NCI-H2227 (cell line): ENCODE measurements around the gene YY2.
"Not testable (repeated sequence)": the region's sequence is repeated elsewhere in the genome, so short reads cannot be mapped to it uniquely, and the experiment has no call there.

Experiments
- DNase-seq: peaks from one replicate; lab custom pipeline; 2025; ENCODE audit not compliant: unreplicated experiment; lab: John Stamatoyannopoulos, UW

Gene YY2

GRCh38 chrX:21855937-21856415 lies at the start of gene YY2:
TSS of gene YY2 (plus strand) at chrX:21855987. CDS start at chrX:21856485, 498 bp downstream.
- DNase-seq = no peak

DNA sequence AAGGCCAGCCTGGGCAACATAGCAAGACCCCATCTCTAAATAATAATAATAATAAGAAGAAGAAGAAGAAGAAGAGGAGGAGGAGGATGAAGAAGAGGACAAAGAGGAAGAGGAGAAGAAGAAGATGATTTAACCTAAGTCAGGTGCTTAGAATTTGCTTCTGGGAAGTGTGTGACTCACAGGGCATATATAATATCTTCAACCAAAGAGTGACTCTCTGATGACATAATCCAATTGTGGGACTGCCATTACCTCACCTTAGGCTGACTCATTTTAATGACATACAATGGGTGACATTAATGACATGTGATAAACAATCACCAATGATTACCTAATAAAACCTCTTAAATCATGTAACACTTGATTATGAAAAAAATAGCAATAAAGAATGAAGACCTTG lies 49.1 kb upstream of the YY2 start:
- DNase-seq = no peak

GRCh38 chrX:21811832-21812231 lies 44.0 kb upstream of the YY2 start:
- DNase-seq = no peak

DNA sequence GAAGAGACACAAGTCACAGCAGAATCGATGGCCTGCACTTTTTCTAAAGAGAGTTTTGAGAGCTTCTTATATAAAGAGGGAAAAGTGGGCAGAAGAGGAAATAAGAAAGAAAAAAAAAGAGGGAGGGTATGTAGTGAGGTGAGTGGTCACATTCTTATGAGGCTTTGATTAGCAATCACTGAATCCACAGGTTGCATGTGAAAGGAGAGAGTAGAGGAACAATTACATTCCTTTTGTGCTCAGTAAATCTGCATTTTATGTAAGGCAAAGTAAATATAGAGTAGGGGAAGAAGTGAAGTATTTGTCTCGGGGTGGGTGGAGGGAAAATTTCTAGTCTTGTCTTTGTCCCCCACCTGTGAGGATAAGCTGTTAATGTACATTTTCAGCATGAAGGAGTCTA lies 43.2 kb upstream of the YY2 start:
- no peak for DNase-seq

DNA sequence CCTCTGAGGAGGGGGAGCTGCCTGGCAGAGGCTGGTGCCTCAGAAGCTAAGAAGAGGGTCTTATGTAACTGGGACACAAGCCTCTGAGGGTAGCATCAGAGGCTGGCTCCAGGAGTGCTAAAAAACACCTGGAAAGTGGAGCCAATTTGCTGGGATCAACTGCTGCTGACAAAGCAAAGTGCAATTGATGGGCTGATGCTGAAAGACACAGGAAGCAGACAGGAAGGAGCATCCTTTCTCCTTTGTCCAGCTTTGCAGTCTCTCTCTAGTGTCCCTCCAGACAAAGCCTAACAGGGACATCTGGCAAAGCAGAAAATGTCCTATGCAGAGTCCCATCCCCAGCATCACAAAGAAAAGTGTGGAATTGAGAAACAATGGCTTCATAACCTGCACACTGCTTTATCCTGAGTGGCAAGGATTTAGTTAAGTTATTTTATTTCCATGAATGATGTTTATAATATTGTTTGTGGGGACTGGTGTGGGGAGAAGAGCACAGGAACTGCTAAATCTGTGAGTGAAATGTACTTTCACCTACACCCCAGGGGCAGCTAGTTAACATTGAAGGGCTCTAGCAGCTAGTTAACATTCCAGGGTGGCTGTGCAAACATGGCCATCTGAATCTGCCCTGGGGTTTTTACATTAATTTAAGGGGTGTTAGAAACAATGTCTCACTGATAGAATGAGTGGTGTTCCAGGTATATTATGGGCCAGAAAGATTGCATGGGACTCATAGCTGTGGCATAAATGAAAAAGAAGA lies 42.0 kb upstream of the YY2 start:
- no peak for DNase-seq

GRCh38 chrX:21816136-21816535 lies 39.7 kb upstream of the YY2 start:
- no peak for DNase-seq

GRCh38 chrX:21820170-21820569 lies 35.6 kb upstream of the YY2 start:
- not testable (repeated sequence) for DNase-seq

- DNase-seq = no peak
Measured at GRCh38 chrX:21821875-21822274, 33.9 kb upstream of the YY2 start.

DNA sequence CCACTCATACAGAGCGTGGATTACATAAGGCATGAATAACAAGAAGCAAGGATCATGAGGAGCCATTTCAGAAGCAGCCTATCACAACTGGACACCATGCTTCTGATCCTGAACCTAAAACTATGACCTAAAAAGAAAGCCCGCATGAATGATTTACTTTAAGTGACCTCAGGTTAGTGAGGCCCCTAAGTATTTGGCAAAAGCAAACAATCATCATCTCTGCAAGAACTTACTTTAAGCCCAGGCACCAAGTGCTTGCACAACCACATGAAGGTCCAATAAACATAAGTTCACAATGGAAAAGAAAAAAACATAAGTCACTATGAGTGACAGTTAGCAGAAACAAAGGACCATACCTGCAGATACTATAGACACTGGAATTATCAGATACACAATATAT lies 24.3 kb upstream of the YY2 start:
- DNase-seq = no peak

DNA sequence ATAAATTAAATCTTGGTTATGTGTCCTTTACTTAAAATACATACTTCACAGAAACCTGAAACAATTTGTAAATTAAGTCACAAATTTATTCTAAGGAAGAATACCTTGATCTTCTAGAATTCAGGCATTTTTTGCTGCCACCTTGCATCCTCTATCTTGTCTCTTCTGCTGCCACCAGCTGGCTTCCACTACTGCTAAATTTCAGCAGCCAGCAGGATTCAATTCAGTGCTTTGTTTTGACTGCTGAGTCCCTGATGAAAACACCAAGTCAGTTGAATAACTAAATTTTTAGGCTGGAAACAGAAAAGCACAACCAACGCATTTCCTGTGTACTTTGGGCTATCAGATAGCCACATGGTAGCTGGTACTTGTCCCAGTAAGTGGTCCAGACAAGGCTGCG lies 18.7 kb upstream of the YY2 start:
- no peak for DNase-seq

- peak; percentile 67 for DNase-seq
Measured at GRCh38 chrX:21838937-21839333, 16.9 kb upstream of the YY2 start.

- peak; percentile 95 for DNase-seq
Measured at GRCh38 chrX:21839334-21840192, 16.2 kb upstream of the YY2 start, which contains the start of gene MBTPS2. TSS of gene MBTPS2 (plus strand) at chrX:21839617. CDS start at chrX:21839735, 118 bp downstream.

DNA sequence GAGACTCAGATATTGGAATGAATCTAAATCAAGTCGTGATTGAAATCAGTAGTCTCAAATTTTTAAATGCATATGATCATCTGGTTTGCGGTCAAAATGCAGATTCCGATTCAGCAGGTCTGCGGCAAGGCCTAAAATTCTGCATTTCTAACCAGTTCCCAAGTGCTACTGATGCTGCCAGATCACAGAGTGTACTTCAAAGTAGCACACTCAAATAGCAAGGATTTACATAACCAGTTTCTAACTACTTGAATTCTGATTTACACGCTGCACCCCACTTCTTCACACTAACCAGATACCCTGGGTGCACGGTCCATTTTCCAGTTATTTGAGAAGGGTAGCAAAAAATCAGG lies 15.6 kb upstream of the YY2 start:
- peak; percentile 31 for DNase-seq

- no peak for DNase-seq
Measured at GRCh38 chrX:21843179-21843578, 12.6 kb upstream of the YY2 start.

GRCh38 chrX:21845096-21845495 lies 10.7 kb upstream of the YY2 start:
- DNase-seq = no peak

DNA sequence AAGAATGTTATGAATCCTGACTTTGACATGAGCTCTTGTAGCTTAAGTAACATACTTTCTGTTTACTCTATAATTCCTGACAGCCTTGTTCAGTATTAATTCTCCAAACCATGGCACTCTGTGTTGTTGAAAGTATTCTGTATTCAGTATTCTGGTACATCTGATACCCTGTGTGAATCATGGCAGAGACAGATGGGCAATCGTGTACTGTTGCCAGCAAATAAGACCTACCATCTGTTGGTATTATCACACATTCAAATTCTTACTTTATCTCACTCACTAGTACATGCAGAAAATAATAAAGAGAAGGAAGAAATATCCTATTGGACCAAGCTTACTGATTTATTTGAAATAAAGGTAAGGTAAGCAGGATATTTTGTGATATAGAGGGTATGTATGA lies 8.4 kb upstream of the YY2 start:
- no peak for DNase-seq

DNA sequence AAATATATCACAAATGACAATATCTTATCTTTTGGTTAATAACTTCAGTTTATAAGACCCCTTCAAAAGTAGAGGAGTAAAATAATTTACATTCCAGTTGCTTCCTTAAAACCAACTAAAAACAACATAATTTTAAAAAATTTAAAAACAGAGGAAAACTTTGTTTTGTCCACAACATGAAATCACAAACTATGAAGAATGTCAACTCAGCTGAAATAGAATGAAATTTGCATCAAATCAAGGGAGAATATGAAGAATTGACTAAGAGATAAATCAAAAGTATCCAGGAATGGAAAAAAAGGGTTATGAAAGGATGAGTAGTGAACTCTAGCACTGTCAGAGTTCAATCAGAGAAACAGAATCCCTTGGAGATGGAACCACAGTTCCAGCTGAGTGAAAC lies 2.2 kb upstream of the YY2 start:
- DNase-seq = no peak

GRCh38 chrX:21856504-21856903 lies 717 bp downstream of the YY2 start:
- DNase-seq = no peak

DNA sequence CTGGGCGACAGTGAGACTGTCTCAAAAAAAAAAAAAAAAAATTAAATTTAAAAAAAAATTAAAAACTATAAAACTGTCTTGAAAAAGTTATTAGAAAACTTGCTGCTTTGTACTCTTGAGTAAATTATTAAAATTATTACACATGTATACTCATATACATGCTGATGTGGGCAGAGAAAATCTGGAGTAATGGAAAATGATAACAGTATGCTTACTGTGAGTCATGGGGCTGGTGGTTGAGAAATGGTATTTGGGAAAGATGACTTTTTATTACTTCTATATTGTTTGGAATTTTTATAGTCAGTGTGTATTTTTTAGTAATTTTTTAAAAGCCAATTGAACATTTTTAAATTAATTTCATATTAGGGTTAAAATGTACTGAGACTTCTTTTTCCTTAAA lies 7.5 kb downstream of the YY2 start:
- no peak for DNase-seq

GRCh38 chrX:21865436-21865835 lies 9.6 kb downstream of the YY2 start:
- DNase-seq = no peak

GRCh38 chrX:21870494-21870893 lies 14.7 kb downstream of the YY2 start:
- DNase-seq = no peak

- DNase-seq = no peak
Measured at GRCh38 chrX:21873063-21873775, 17.4 kb downstream of the YY2 start.
